ENCODE measurements around the gene CACNB3.

The CACNB3 gene

DNA sequence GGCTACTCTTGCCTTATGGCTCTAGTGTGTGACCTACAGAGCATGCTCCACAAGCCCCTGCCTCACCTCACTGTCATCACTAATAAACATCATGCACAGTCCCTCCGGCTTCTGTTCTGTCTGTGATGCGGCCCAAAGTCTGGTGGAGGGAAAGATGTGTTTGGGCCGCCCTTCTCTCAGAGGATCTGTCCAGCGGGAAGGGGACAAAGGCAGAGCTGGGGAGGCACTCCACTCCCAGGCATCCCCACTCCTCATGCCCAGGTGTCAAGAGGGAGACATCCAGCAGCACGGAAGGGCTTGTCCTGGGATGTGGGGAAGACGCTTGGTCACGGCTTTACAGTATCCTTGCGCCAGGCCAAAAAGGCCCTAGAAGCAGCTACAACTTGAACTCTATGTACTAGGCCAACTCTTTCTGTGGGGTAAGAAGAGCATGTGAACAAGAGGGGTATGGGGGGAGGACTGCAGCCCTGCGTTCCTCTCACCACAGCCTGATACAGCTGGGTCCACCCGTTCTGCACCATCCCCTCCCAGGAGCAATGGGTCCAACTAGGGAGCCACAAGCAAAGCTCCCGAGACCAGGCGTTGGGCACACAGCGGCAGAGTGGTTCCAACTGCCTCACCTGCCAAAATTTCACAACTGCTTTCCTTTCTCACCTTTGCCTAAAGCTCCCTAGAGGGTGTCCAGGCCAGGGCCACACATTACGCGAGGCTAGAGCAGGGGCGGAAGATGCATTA lies 10.7 kb downstream of the CACNB3 start:
- 0 out of 2 replicates have a peak, but pooled peaks cover 4% of the 10 kb centered on the region for H3F3A ChIP-seq (ENCODE audit: control insufficient read depth, insufficient read depth)
- H3K4me2 ChIP-seq (ENCODE audit: low read length): no peak overlapping the region
- H3K36me3 ChIP-seq (ENCODE audit: control insufficient read depth, low read length): peaks cover 61% of the 10 kb centered on the region
- H3K27ac ChIP-seq (ENCODE audit: low read depth, low read length): no peak overlapping the region
- H4K20me1 ChIP-seq (ENCODE audit: control insufficient read depth, insufficient read depth, low read depth, low read length): no peaks in the 10 kb centered on the region; the same call in 1 of the 2 replicates
- TF ChIP-seq, protein P1, sequence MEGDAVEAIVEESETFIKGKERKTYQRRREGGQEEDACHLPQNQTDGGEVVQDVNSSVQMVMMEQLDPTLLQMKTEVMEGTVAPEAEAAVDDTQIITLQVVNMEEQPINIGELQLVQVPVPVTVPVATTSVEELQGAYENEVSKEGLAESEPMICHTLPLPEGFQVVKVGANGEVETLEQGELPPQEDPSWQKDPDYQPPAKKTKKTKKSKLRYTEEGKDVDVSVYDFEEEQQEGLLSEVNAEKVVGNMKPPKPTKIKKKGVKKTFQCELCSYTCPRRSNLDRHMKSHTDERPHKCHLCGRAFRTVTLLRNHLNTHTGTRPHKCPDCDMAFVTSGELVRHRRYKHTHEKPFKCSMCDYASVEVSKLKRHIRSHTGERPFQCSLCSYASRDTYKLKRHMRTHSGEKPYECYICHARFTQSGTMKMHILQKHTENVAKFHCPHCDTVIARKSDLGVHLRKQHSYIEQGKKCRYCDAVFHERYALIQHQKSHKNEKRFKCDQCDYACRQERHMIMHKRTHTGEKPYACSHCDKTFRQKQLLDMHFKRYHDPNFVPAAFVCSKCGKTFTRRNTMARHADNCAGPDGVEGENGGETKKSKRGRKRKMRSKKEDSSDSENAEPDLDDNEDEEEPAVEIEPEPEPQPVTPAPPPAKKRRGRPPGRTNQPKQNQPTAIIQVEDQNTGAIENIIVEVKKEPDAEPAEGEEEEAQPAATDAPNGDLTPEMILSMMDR (IDR thresholded peaks at IDR 0.05; ENCODE audit: low read depth, low read length, poor library complexity, severe bottlenecking): no peak
- TF ChIP-seq EZH2phosphoT487 (IDR thresholded peaks at IDR 0.05; ENCODE audit: borderline replicate concordance, low read length): no peak
- no peaks in the 10 kb centered on the region for H3K9me3 ChIP-seq (ENCODE audit: control insufficient read depth, insufficient read depth, low read length)
- no peak overlapping the region for H3K4me3 ChIP-seq (ENCODE audit: low read length)
- no peaks in the 10 kb centered on the region for H3K27me3 ChIP-seq (ENCODE audit: control insufficient read depth, low read length)
- H3K4me1 ChIP-seq (ENCODE audit: control insufficient read depth, low read length): peaks cover 7% of the 10 kb centered on the region
- H3K79me2 ChIP-seq (ENCODE audit: control insufficient read depth, low read length): no peaks in the 10 kb centered on the region
- no peaks in the 10 kb centered on the region for H3K9me2 ChIP-seq (replicated peaks; ENCODE audit: control insufficient read depth, low read length)

DNA sequence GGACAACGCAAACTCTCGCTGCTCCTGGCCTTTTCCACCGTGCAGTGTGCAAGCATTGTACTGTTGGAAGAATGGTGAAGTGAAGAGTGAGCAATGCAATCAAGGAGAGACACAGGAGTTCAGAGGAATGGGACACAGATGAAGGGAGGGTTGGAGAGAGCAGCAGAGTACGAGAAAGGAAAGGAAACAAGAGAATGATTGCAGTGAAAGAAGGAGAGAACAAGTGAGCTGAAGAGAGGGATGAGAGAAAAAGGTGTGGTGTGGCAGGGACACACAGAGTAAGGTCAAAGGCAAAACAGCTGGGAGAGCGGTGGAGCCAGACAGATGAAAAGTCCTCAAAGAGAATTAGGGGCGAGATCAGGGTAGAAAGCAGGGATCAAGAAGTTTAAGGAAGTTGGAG lies 13.0 kb downstream of the CACNB3 start:
- no peak overlapping the region for H3K4me2 ChIP-seq (ENCODE audit: low read length)
- H3K4me1 ChIP-seq (ENCODE audit: control insufficient read depth, low read length): no peaks in the 10 kb centered on the region
- H3K36me3 ChIP-seq (ENCODE audit: control insufficient read depth, low read length): peaks cover 75% of the 10 kb centered on the region
- no peaks in the 10 kb centered on the region for H3K79me2 ChIP-seq (ENCODE audit: control insufficient read depth, low read length)
- H3K4me3 ChIP-seq (ENCODE audit: low read length): no peak overlapping the region
- H4K20me1 ChIP-seq (ENCODE audit: control insufficient read depth, insufficient read depth, low read depth, low read length): no peaks in the 10 kb centered on the region; the same call in 1 of the 2 replicates
- H3K9me2 ChIP-seq (replicated peaks; ENCODE audit: control insufficient read depth, low read length): no peaks in the 10 kb centered on the region
- no peaks in the 10 kb centered on the region for H3F3A ChIP-seq (ENCODE audit: control insufficient read depth, insufficient read depth)
- no peak overlapping the region for H3K27ac ChIP-seq (ENCODE audit: low read depth, low read length)
- H3K27me3 ChIP-seq (ENCODE audit: control insufficient read depth, low read length): no peaks in the 10 kb centered on the region
- TF ChIP-seq, protein P1 (IDR thresholded peaks at IDR 0.05; ENCODE audit: low read depth, low read length, poor library complexity, severe bottlenecking): no peak
- no peak for TF ChIP-seq EZH2phosphoT487 (IDR thresholded peaks at IDR 0.05; ENCODE audit: borderline replicate concordance, low read length)
- no peaks in the 10 kb centered on the region for H3K9me3 ChIP-seq (ENCODE audit: control insufficient read depth, insufficient read depth, low read length)

DNA sequence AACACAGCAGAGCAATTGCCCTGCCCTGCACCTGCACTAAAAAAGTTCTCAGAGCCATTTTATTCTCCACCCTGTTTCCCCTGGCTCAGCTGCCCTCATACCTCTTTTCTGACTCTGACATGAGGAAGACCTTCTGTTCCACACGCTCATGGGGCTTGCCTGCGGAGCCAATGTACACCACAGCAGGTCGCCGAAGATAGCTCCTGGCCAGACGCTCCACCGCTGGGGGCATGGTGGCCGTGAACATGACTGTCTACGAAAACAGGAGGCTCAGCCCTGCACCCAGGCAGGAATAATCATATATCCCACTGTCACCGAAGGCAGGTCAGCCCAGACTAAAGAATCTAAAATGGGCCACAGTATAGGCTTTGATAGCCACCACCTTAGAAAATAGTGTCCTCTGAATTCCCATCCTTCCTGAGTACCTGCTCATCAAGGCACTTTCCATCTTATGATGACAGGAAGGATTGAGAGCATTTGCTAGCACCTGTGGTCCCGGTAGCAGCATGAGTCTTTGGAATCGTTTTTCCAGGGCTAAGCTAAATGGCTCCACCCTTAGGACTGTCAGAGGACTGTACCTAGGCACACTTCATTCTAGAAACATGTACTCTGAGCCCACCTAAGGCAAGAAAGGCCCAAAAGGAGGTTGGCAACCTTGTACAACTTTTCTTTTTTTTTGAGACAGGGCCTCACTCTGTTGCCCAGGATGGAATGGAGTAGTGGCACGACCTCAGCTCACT lies 14.2 kb downstream of the CACNB3 start:
- no peak overlapping the region for H3K4me2 ChIP-seq (ENCODE audit: low read length)
- H3K27ac ChIP-seq (ENCODE audit: low read depth, low read length): no peak overlapping the region
- no peaks in the 10 kb centered on the region for H3K4me1 ChIP-seq (ENCODE audit: control insufficient read depth, low read length)
- H3K27me3 ChIP-seq (ENCODE audit: control insufficient read depth, low read length): no peaks in the 10 kb centered on the region
- no peaks in the 10 kb centered on the region for H3K9me2 ChIP-seq (replicated peaks; ENCODE audit: control insufficient read depth, low read length)
- H3K4me3 ChIP-seq (ENCODE audit: low read length): no peak overlapping the region
- no peaks in the 10 kb centered on the region for H3F3A ChIP-seq (ENCODE audit: control insufficient read depth, insufficient read depth)
- no peaks in the 10 kb centered on the region for H3K79me2 ChIP-seq (ENCODE audit: control insufficient read depth, low read length)
- TF ChIP-seq, protein P1 (IDR thresholded peaks at IDR 0.05; ENCODE audit: low read depth, low read length, poor library complexity, severe bottlenecking): no peak
- no peak for TF ChIP-seq EZH2phosphoT487 (IDR thresholded peaks at IDR 0.05; ENCODE audit: borderline replicate concordance, low read length)
- H4K20me1 ChIP-seq (ENCODE audit: control insufficient read depth, insufficient read depth, low read depth, low read length): no peaks in the 10 kb centered on the region; the same call in 1 of the 2 replicates
- H3K9me3 ChIP-seq (ENCODE audit: control insufficient read depth, insufficient read depth, low read length): no peaks in the 10 kb centered on the region
- H3K36me3 ChIP-seq (ENCODE audit: control insufficient read depth, low read length): peaks cover 88% of the 10 kb centered on the region

All from DOHH2 (cell line).